ENCODE measurements around the gene ZNF646.
A peak's percentile ranks its signal among the peaks of the same experiment; 100 is the strongest.

ZNF646 gene, protein sequence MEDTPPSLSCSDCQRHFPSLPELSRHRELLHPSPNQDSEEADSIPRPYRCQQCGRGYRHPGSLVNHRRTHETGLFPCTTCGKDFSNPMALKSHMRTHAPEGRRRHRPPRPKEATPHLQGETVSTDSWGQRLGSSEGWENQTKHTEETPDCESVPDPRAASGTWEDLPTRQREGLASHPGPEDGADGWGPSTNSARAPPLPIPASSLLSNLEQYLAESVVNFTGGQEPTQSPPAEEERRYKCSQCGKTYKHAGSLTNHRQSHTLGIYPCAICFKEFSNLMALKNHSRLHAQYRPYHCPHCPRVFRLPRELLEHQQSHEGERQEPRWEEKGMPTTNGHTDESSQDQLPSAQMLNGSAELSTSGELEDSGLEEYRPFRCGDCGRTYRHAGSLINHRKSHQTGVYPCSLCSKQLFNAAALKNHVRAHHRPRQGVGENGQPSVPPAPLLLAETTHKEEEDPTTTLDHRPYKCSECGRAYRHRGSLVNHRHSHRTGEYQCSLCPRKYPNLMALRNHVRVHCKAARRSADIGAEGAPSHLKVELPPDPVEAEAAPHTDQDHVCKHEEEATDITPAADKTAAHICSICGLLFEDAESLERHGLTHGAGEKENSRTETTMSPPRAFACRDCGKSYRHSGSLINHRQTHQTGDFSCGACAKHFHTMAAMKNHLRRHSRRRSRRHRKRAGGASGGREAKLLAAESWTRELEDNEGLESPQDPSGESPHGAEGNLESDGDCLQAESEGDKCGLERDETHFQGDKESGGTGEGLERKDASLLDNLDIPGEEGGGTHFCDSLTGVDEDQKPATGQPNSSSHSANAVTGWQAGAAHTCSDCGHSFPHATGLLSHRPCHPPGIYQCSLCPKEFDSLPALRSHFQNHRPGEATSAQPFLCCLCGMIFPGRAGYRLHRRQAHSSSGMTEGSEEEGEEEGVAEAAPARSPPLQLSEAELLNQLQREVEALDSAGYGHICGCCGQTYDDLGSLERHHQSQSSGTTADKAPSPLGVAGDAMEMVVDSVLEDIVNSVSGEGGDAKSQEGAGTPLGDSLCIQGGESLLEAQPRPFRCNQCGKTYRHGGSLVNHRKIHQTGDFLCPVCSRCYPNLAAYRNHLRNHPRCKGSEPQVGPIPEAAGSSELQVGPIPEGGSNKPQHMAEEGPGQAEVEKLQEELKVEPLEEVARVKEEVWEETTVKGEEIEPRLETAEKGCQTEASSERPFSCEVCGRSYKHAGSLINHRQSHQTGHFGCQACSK (N-terminal part only)

DNA sequence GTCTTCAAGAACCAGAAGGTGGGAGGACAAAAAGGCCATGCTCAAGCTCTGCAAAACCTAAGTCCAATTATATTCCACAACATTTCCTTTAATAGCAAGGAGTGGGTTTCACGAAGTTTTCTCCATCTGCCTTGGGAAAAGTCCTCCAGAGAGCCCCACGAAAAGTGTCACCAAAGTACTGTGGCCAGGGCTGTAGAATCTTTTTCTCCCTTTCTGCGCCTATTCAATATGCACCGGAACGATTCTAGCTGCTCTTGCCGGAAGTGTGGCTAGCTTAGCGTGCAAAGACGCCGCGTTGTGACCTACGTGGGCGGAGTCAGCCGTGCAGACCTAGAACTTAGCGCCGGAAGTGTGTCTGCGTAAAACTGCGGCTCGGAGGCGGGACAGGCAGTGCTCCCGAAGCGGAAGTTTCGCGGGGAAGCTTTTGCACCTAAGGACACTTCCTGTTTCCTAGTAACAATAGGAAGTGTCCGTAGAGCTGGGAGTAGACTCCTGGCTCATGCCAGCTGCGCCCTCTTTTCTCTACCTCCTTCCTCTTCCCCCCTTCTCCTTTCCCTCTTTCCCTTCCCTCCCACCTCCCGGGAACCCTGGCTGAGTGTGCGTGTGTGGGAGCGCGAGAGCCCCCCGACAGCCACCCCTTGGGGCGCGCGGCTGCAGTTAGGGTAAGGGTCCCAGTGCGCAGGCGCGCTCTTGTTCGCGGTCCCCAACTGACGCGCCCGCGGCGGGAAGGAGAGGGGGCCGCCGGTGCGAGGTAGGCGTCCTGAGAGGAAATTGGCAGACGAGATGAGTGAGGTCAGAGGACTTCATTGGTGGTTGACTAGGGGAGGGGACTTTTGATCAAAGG, at the start of gene ZNF646, which contains the start of gene ZNF668:
Gene ZNF646 (plus strand): TSS at position 453 of the 844 bp plus-strand sequence. CDS start 1,903 bp downstream, outside the sequence.
Gene ZNF668 (minus strand): TSS at position 271 of the 844 bp plus-strand sequence. CDS start 9,781 bp downstream, outside the sequence.
- in situ Hi-C loops (cut with HindIII; ENCODE audit: low pct_ligation_motif_present, low pct_unique_long_range_greater_than_20kb, low sequenced_read_pairs): no loop called here
- peak; percentile 100 for DNase-seq

DNA sequence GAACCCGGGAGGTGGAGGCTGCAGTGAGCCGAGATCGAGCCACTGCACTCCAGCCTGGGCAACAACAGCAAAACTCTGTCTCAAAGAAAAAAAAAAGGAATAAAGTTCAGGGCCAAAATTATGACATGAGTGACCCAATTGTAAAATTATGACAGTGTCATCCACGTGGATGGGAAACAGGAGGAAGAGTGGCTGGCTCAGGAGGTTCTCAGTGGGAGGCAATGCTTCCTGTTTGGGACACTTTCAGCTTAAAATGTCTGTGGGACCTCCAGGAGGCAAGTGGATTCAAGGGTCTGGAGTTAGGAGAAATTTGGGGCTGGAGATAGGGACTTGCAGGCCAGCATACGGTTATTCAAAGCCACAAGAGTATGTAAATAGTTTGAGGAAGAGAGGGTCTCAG, 48.9 kb upstream of the ZNF646 start:
- DNase-seq: no peak

DNA sequence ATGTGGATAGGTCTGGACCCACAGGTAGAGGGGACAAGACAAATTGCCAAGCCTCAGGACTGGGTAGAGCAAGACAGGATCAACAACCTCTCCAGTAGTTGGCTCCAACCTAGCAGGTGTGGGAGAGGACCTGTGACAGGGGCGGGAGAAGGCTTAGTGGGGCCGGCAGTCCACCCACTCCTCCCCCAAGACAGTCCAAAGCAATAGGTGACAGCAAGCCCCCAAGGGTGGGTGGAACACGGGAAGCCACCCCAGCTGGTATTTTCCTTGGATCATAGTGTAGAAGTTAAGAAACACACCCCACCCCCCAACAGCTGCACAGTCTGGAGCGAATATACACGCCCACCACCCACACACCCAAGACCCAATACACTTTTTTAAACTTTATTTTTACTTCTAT, 45.0 kb upstream of the ZNF646 start:
- in situ Hi-C loops (cut with HindIII; ENCODE audit: low pct_ligation_motif_present, low pct_unique_long_range_greater_than_20kb, low sequenced_read_pairs): no loop called here
- DNase-seq: no peak

More for the DNA sequence above, 48.9 kb upstream of the ZNF646 start:
- in situ Hi-C loops (cut with HindIII; ENCODE audit: low pct_ligation_motif_present, low pct_unique_long_range_greater_than_20kb, low sequenced_read_pairs): no loop called here

GRCh38 chr16:31031276-31031675, 42.9 kb upstream of the ZNF646 start:
- DNase-seq: no peak
- in situ Hi-C loops (cut with HindIII; ENCODE audit: low pct_ligation_motif_present, low pct_unique_long_range_greater_than_20kb, low sequenced_read_pairs): no loop called here

DNA sequence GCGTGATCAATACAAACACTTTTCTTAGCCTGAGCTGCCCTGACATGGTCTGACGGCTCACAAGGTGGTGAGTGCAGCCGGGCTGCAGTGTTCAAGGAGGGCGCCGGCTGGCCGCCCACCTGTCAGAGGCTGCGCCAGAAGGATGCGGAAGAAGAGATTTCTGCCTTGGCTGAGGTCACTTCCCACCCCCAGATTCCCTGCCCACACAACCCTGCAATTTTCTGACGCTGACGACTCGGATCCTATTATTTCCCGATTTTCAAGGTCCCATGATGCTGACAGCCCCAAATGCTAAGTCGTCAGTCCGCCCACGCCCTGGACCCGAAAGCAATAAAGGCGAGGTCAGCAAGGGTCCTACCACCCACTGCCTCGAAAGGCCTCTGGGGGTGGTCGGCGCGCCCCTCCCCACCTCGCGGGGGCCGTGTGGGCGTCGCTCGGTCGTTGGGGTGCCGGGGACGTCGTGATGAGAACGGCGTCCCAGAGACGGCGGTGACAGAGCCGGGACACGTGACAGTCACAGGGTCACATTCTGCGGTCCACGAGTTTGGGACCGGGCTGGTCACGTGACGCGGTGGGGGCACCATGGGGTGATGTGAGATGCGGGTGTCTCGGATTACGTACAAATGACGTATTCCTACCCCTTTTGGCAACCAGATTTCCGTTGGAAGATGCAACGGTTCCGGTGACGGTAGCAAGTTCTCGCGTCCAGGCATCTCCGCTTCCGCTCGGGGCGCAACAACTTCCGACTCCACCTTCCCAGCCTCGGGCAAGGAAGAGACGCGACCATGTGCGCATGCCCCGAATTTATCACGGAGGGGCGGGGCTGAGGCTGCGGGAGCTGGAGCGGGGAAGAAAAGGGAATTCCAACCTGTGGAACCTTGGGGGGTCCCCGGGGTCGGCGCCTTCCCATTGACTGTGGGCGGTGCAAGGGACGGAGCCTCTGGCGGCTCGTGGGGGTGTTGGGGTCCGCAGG, 41.2 kb upstream of the ZNF646 start, which contains the start of gene STX4:
Gene STX4 (plus strand): TSS at position 823 of the 973 bp plus-strand sequence. CDS start 248 bp downstream, outside the sequence.
- in situ Hi-C loops (cut with HindIII; ENCODE audit: low pct_ligation_motif_present, low pct_unique_long_range_greater_than_20kb, low sequenced_read_pairs): no loop called here
- DNase-seq: peak; percentile 99

- in situ Hi-C loops (cut with HindIII; ENCODE audit: low pct_ligation_motif_present, low pct_unique_long_range_greater_than_20kb, low sequenced_read_pairs): no loop called here
- peak; percentile 90 for DNase-seq
These were observed 40.3 kb upstream of the ZNF646 start for GRCh38 chr16:31033709-31034492.

DNA sequence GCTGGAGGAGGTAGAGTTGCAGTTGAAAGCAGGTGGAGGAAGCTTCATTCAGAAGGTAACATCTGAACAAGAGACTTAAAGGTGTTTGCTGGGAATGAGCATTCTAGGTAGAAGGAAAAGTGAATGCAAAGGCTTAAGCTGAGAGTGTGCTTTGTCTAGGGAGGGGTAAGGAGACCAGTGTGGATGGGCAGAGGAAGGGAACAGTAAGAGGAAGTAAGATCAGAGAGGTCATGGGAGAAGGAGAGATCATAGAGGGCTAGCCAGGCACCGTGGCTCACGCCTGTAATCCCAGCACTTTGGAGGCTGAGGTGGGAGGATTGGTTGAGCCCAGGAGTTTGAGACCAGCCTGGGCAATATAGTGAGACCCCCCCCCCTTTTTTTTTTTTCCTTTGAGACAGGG, 37.5 kb upstream of the ZNF646 start:
- in situ Hi-C loops (cut with HindIII; ENCODE audit: low pct_ligation_motif_present, low pct_unique_long_range_greater_than_20kb, low sequenced_read_pairs): no loop called here

GRCh38 chr16:31038993-31039392, 35.2 kb upstream of the ZNF646 start:
- in situ Hi-C loops (cut with HindIII; ENCODE audit: low pct_ligation_motif_present, low pct_unique_long_range_greater_than_20kb, low sequenced_read_pairs): no loop called here
- no peak for DNase-seq

More for the DNA sequence above, 37.5 kb upstream of the ZNF646 start:
- DNase-seq: no peak

GRCh38 chr16:31042866-31043265, 31.4 kb upstream of the ZNF646 start:
- in situ Hi-C loops (cut with HindIII; ENCODE audit: low pct_ligation_motif_present, low pct_unique_long_range_greater_than_20kb, low sequenced_read_pairs): no loop called here

GRCh38 chr16:31043352-31043751, 30.9 kb upstream of the ZNF646 start:
- in situ Hi-C loops (cut with HindIII; ENCODE audit: low pct_ligation_motif_present, low pct_unique_long_range_greater_than_20kb, low sequenced_read_pairs): no loop called here
- DNase-seq: no peak

More at GRCh38 chr16:31042866-31043265, 31.4 kb upstream of the ZNF646 start:
- no peak for DNase-seq

- no peak for DNase-seq
- in situ Hi-C loops (cut with HindIII; ENCODE audit: low pct_ligation_motif_present, low pct_unique_long_range_greater_than_20kb, low sequenced_read_pairs): no loop called here
These were observed 30.2 kb upstream of the ZNF646 start for GRCh38 chr16:31043898-31044481.

DNA sequence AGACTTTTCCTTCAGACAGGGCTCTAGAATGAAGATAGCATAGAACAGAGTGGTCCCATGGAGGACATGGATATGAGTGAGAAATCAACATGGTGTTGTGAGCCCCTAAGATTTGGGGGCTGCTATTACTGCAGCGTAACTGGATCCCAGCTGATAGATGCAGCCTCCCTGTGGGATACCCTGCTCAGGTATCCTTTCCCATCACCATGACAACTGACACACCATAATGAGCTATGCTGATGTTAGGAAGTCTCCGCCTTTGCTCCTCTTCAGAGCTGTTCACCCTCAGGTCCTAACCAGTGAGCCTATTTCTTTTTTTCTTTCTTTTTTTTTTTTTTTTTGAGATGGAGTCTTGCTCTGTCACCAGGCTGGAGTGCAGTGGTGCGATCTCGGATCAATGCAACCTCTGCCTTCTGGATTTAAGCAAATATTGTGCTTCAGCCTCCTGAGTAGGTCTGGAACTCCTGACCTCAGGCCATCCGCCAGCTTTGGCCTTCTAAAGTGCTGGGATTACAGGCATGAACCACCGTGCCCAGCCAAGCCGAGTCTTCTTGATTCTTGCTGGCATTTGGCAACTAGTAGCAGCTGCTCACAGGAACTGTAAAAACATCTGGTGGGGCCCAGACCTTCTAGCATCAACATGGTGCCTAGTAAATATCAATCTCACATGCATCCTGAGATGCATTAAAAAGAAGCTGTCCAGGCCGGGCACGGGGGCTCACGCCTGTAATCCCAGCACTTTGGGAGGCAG, 23.8 kb upstream of the ZNF646 start:
- DNase-seq: no peak
- in situ Hi-C loops (cut with HindIII; ENCODE audit: low pct_ligation_motif_present, low pct_unique_long_range_greater_than_20kb, low sequenced_read_pairs): no loop called here

DNA sequence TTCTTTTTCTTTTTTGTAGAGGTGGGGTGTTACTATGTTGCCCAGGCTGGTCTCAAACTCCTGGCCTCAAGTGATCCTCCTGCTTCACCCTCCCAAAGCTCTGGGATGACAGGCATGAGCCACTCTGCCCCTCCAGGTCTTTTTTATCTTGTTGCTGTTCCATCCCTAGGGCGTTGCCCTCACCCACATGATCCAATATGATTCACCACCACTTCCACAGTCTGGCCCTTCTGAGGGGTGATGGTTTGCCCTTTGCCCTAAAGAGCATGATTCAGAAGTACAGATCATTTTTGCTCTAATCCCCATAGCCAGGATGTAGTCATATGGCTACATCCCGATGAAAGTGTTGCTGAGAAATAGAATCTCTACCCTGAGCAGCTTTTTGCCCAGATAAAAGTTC, 22.1 kb upstream of the ZNF646 start:
- peak; percentile 97 for DNase-seq
- in situ Hi-C loops (cut with HindIII; ENCODE audit: low pct_ligation_motif_present, low pct_unique_long_range_greater_than_20kb, low sequenced_read_pairs): no loop called here

- in situ Hi-C loops (cut with HindIII; ENCODE audit: low pct_ligation_motif_present, low pct_unique_long_range_greater_than_20kb, low sequenced_read_pairs): no loop called here
- no peak for DNase-seq
These were observed 18.6 kb upstream of the ZNF646 start for GRCh38 chr16:31055613-31056012.
